ENCODE measurements around the gene MGMT.

DNA sequence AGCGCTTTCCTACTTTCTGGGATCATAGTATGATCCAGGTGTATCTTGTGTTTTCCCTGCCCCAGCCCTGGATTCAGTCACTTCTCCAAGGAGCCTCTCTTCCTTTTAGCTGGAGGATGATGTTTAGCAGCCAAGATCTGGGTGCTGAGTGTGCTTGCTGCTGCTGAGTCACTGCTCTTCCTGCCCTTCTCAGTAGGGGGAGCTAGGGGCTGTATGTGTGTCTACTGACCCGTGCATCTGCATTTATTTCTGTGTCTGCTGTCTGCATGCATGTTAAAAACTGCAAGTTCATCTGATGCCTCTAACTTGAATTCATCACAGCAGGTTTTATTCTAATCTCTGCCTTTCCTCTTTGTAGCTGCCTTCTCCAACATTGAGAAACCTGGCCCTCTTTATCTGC is 31.6 kb downstream of the MGMT start:
- TF ChIP-seq, protein P1, sequence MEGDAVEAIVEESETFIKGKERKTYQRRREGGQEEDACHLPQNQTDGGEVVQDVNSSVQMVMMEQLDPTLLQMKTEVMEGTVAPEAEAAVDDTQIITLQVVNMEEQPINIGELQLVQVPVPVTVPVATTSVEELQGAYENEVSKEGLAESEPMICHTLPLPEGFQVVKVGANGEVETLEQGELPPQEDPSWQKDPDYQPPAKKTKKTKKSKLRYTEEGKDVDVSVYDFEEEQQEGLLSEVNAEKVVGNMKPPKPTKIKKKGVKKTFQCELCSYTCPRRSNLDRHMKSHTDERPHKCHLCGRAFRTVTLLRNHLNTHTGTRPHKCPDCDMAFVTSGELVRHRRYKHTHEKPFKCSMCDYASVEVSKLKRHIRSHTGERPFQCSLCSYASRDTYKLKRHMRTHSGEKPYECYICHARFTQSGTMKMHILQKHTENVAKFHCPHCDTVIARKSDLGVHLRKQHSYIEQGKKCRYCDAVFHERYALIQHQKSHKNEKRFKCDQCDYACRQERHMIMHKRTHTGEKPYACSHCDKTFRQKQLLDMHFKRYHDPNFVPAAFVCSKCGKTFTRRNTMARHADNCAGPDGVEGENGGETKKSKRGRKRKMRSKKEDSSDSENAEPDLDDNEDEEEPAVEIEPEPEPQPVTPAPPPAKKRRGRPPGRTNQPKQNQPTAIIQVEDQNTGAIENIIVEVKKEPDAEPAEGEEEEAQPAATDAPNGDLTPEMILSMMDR (IDR thresholded peaks at IDR 0.05), result no peak
- TF ChIP-seq POLR2A (IDR thresholded peaks at IDR 0.05), result no peak
